ENCODE measurements around the gene AFF4.
"Not testable (repeated sequence)": the region's sequence is repeated elsewhere in the genome, so short reads cannot be mapped to it uniquely, and the experiment has no call there.

The AFF4 gene

GRCh38 chr5:132965120-132965519 lies 1.7 kb upstream of the AFF4 start:
- peaks cover 16% of the 10 kb centered on the region for H3K36me3 Mint-ChIP-seq
- DNase-seq (ENCODE audit: low spot score in 2 of 2) = no peak
- peaks cover 5% of the 10 kb centered on the region for H3K4me1 Mint-ChIP-seq
- H3K4me3 Mint-ChIP-seq = no peak overlapping the region
- ATAC-seq = no peak
- H3K9me3 Mint-ChIP-seq = no peaks in the 10 kb centered on the region
- no peak overlapping the region for H3K27ac Mint-ChIP-seq

GRCh38 chr5:132962429-132963021 lies 909 bp downstream of the AFF4 start:
- Mint-ChIP-seq H3K36me3 (peaks cover 37% of the 10 kb centered on the region), H3K4me1 (peaks cover 13% of the 10 kb centered on the region), H3K4me3 (peak overlapping the region; percentile 84), H3K27ac (peak overlapping the region; percentile 99), H3K9me3 (no peaks in the 10 kb centered on the region)
- ATAC-seq = no peak
- peak in 1 of 2 donors; percentile 55 for DNase-seq (ENCODE audit: low spot score in 2 of 2)

- DNase-seq (ENCODE audit: low spot score in 2 of 2) = no peak
- H3K36me3 Mint-ChIP-seq = peaks cover 38% of the 10 kb centered on the region
- H3K4me1 Mint-ChIP-seq = peaks cover 13% of the 10 kb centered on the region
- peak overlapping the region; percentile 99 for H3K27ac Mint-ChIP-seq
- no peak for ATAC-seq
- H3K9me3 Mint-ChIP-seq = no peaks in the 10 kb centered on the region
- H3K4me3 Mint-ChIP-seq = peak overlapping the region; percentile 84
Measured at GRCh38 chr5:132961887-132962286, 1.5 kb downstream of the AFF4 start.

- H3K9me3 Mint-ChIP-seq; H3K27ac Mint-ChIP-seq; ATAC-seq; DNase-seq (ENCODE audit: low spot score in 2 of 2): not testable (repeated sequence)
- Mint-ChIP-seq H3K4me3 (peak overlapping the region; percentile 84), H3K4me1 (peaks cover 13% of the 10 kb centered on the region), H3K36me3 (peaks cover 44% of the 10 kb centered on the region)
Measured at GRCh38 chr5:132961123-132961815, 2.2 kb downstream of the AFF4 start.

- H3K27ac Mint-ChIP-seq; ATAC-seq; H3K9me3 Mint-ChIP-seq; H3K4me3 Mint-ChIP-seq; DNase-seq (ENCODE audit: low spot score in 2 of 2): not testable (repeated sequence)
- Mint-ChIP-seq H3K4me1 (peaks cover 38% of the 10 kb centered on the region), H3K36me3 (peaks cover 67% of the 10 kb centered on the region)
Measured at GRCh38 chr5:132956166-132956799, 7.2 kb downstream of the AFF4 start.

GRCh38 chr5:132953710-132954109 lies 9.7 kb downstream of the AFF4 start:
- DNase-seq (ENCODE audit: low spot score in 2 of 2) (no peak), ATAC-seq (no peak)
- Mint-ChIP-seq H3K4me3 (no peak overlapping the region), H3K27ac (no peak overlapping the region), H3K9me3 (no peaks in the 10 kb centered on the region), H3K4me1 (peaks cover 45% of the 10 kb centered on the region), H3K36me3 (peaks cover 63% of the 10 kb centered on the region)

- Mint-ChIP-seq H3K4me3 (no peak overlapping the region), H3K4me1 (peaks cover 46% of the 10 kb centered on the region), H3K27ac (no peak overlapping the region), H3K9me3 (no peaks in the 10 kb centered on the region), H3K36me3 (peaks cover 55% of the 10 kb centered on the region)
- no peak for ATAC-seq
- no peak for DNase-seq (ENCODE audit: low spot score in 2 of 2)
Measured at GRCh38 chr5:132952829-132953228, 10.6 kb downstream of the AFF4 start.

- ATAC-seq (no peak), DNase-seq (ENCODE audit: low spot score in 2 of 2) (no peak)
- Mint-ChIP-seq H3K4me1 (peaks cover 50% of the 10 kb centered on the region), H3K36me3 (peaks cover 55% of the 10 kb centered on the region), H3K27ac (no peak overlapping the region), H3K9me3 (no peaks in the 10 kb centered on the region), H3K4me3 (no peak overlapping the region)
Measured at GRCh38 chr5:132951897-132952296, 11.5 kb downstream of the AFF4 start.

GRCh38 chr5:132949136-132949535 lies 14.3 kb downstream of the AFF4 start:
- DNase-seq (ENCODE audit: low spot score in 2 of 2) (peak in 1 of 2 donors; percentile 23), ATAC-seq (no peak)
- Mint-ChIP-seq H3K9me3 (no peaks in the 10 kb centered on the region), H3K4me1 (peaks cover 41% of the 10 kb centered on the region), H3K4me3 (no peak overlapping the region), H3K27ac (no peak overlapping the region), H3K36me3 (peaks cover 32% of the 10 kb centered on the region)

GRCh38 chr5:132947671-132948070 lies 15.8 kb downstream of the AFF4 start:
- no peak overlapping the region for H3K4me3 Mint-ChIP-seq
- DNase-seq (ENCODE audit: low spot score in 2 of 2) = no peak
- H3K9me3 Mint-ChIP-seq = no peaks in the 10 kb centered on the region

GRCh38 chr5:132945315-132945714 lies 18.1 kb downstream of the AFF4 start:
- ATAC-seq; H3K27ac Mint-ChIP-seq; H3K4me3 Mint-ChIP-seq; H3K9me3 Mint-ChIP-seq; DNase-seq (ENCODE audit: low spot score in 2 of 2): not testable (repeated sequence)
- H3K4me1 Mint-ChIP-seq = peaks cover 15% of the 10 kb centered on the region
- H3K36me3 Mint-ChIP-seq = peaks cover 14% of the 10 kb centered on the region

More at GRCh38 chr5:132947671-132948070, 15.8 kb downstream of the AFF4 start:
- Mint-ChIP-seq H3K27ac (peak overlapping the region; percentile 33), H3K4me1 (peaks cover 28% of the 10 kb centered on the region), H3K36me3 (peaks cover 26% of the 10 kb centered on the region)
- no peak for ATAC-seq

GRCh38 chr5:132943362-132944022 lies 19.9 kb downstream of the AFF4 start:
- Mint-ChIP-seq H3K4me1 (peaks cover 9% of the 10 kb centered on the region), H3K9me3 (no peaks in the 10 kb centered on the region), H3K4me3 (no peak overlapping the region), H3K27ac (no peak overlapping the region), H3K36me3 (peaks cover 6% of the 10 kb centered on the region)
- DNase-seq (ENCODE audit: low spot score in 2 of 2) = peak in 1 of 2 donors; percentile 15
- no peak for ATAC-seq

GRCh38 chr5:132941331-132941730 lies 22.1 kb downstream of the AFF4 start:
- no peak overlapping the region for H3K27ac Mint-ChIP-seq
- ATAC-seq (no peak), DNase-seq (ENCODE audit: low spot score in 2 of 2) (no peak)
- no peaks in the 10 kb centered on the region for H3K9me3 Mint-ChIP-seq
- peaks cover 20% of the 10 kb centered on the region for H3K36me3 Mint-ChIP-seq
- H3K4me3 Mint-ChIP-seq = no peak overlapping the region
- no peaks in the 10 kb centered on the region for H3K4me1 Mint-ChIP-seq

- peaks cover 100% of the 10 kb centered on the region for H3K36me3 Mint-ChIP-seq
- peaks cover 22% of the 10 kb centered on the region for H3K4me1 Mint-ChIP-seq
- H3K27ac Mint-ChIP-seq = no peak overlapping the region
- H3K9me3 Mint-ChIP-seq = no peaks in the 10 kb centered on the region
- no peak overlapping the region for H3K4me3 Mint-ChIP-seq
- no peak for DNase-seq (ENCODE audit: low spot score in 2 of 2)
- no peak for ATAC-seq
Measured at GRCh38 chr5:132928062-132928407, 35.4 kb downstream of the AFF4 start.

- Mint-ChIP-seq H3K4me1 (peaks cover 22% of the 10 kb centered on the region), H3K36me3 (peaks cover 100% of the 10 kb centered on the region), H3K4me3 (no peak overlapping the region), H3K27ac (no peak overlapping the region), H3K9me3 (no peaks in the 10 kb centered on the region)
- ATAC-seq (no peak), DNase-seq (ENCODE audit: low spot score in 2 of 2) (no peak)
Measured at GRCh38 chr5:132927355-132928061, 35.9 kb downstream of the AFF4 start.

Measured in stimulated activated effector memory CD8-positive, alpha-beta T cell treated with anti-CD3 and anti-CD28 coated beads, Interleukin-12 subunit alpha, Interleukin-12 subunit beta, amount 100 ng/mL, for 72 hours (primary cell).